Ammon's horn (tissue), 1 donor: Measurements from ENCODE around the gene CEP57L1.
A peak's percentile ranks its signal among the peaks of the same experiment; 100 is the strongest.
"Not testable (repeated sequence)": the region's sequence is repeated elsewhere in the genome, so short reads cannot be mapped to it uniquely, and the experiment has no call there.

Experiments used
- DNase-seq: peaks from one replicate; pipeline ENCODE4 v3.0.0-alpha.2; 2016; ENCODE audit warnings: low spot score

The CEP57L1 gene

DNA sequence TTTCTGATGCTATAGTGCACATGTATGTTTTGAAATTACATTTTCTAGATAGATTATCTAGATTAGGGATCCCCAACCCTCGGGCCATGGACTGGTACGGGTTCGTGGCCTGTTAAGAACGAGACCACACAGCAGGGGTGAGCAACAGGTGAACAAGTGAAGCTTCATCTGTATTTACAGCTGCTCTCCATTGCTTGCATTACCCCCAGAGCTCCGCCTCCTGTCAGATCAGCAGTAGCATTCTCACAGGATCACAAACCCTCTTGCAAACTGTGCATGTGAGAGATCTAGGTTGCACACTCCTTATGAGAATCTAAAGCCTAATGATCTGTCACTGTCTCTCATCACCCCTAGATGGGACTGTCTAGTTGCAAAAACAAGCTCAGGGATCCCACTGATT is 10.4 kb downstream of the CEP57L1 start:
- DNase-seq = no peak

DNA sequence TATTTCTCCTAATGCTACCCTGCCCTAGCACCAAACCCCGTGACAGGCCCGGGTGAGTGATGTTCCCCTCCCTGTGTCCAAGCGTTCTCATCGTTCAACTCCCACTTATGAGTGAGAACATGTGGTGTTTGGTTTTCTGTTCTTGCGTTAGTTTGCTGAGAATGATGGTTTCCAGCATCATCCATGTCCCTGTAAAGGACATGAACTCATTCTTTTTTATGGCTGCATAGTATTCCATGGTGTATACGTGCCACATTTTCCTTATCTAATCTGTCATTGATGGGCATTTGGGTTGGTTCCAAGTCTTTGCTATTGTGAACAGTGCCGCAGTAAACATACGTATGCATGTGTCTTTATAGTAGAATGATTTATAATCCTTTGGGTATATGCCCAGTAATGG is 14.4 kb downstream of the CEP57L1 start:
- DNase-seq = not testable (repeated sequence)

DNA sequence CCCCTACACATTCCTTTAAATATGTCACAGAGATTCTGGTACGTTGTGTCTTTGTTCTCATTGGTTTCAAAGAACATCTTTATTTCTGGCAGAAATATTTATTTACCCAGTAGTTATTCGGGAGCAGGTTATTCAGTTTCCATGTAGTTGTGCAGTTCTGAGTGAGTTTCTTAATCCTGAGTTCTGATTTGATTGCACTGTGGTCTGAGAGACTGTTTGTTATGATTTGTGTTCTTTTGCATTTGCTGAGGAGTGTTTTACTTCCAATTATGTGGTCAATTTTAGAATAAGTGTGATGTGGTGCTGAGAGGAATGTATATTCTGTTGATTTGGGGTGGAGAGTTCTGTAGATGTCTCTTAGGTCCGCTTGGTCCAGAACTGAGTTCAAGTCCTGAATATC is 17.4 kb downstream of the CEP57L1 start:
- not testable (repeated sequence) for DNase-seq

GRCh38 chr6:109117346-109118035 is 22.2 kb downstream of the CEP57L1 start:
- DNase-seq = peak; percentile 31

GRCh38 chr6:109118337-109118736 is 23.0 kb downstream of the CEP57L1 start:
- no peak for DNase-seq

DNA sequence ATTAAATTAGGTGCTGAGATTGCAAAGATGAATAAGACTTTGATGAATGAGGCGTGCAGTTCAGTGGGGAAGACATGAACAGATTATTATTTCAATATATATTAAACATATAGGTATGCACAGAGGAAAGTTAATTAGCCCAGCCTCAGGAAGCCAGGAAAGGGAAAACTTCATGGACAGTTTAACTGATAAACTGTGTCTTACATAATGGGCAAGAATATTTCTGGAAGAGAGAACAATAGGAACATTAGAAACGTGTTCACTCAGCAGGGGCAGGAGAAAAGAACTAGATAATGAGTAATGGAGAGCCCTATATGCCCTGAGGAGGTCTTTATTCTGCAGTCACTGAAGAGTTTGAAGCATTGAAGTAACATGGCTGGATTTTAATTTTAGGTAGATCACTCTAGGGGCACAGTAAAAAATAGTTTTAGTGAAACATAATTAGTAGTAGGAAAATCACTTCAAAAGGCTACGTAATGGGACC is 23.6 kb downstream of the CEP57L1 start:
- DNase-seq = no peak

DNA sequence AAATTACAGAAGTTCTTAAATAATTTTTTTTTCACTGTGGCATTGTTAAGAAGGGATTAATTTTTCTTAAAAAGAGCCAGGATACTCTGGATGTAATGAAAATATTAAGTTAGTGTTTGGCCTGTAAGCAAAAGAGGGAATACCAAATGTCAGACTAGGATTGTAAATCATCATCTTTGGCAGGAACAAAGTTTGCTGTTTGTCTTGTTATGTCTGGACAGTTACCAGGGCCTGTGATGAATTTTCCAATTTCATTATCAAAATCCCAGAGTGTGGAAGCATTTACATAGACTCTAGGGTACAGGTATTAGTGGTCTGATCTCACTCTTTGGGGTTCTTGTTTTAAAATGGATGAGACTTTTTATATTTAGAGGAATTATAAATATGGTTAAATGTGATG is 26.1 kb downstream of the CEP57L1 start:
- no peak for DNase-seq

GRCh38 chr6:109124219-109124618 is 28.9 kb downstream of the CEP57L1 start:
- no peak for DNase-seq

GRCh38 chr6:109125504-109125903 is 30.2 kb downstream of the CEP57L1 start:
- DNase-seq = no peak

DNA sequence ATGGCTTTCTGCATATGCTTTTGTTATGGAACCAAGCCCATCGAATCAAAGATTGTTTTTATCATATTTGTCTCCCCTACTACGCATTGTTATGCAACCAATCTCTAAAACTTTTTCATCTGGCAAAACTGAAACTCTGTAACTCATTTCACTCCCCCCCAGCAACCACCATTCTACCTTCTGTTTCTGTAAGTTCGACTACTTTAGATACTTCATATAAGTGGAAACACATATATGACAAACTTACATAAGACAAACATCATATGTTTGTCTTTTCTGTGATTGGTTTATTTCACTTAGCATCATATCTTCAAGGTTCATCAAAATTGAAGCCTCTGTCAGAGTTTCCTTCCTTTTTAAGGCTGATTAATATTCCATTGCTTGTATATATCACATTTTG is 34.8 kb downstream of the CEP57L1 start:
- no peak for DNase-seq

DNA sequence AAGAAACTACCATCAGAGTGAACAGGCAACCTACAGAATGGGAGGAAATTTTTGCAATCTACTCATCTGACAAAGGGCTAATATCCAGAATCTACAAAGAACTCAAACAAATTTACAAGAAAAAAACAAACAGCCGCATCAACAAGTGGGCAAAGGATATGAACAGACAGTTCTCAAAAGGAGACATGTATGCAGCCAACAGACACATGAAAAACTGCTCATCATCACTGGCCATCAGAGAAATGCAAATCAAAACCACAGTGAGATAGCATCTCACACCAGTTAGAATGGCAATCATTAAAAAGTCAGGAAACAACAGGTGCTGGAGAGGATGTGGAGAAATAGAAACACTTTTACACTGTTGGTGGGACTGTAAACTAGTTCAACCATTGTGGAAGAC is 40.3 kb downstream of the CEP57L1 start:
- DNase-seq = not testable (repeated sequence)

- not testable (repeated sequence) for DNase-seq
Measured at GRCh38 chr6:109136039-109136438, 40.7 kb downstream of the CEP57L1 start.

- DNase-seq = not testable (repeated sequence)
Measured at GRCh38 chr6:109136530-109136929, 41.2 kb downstream of the CEP57L1 start.

DNA sequence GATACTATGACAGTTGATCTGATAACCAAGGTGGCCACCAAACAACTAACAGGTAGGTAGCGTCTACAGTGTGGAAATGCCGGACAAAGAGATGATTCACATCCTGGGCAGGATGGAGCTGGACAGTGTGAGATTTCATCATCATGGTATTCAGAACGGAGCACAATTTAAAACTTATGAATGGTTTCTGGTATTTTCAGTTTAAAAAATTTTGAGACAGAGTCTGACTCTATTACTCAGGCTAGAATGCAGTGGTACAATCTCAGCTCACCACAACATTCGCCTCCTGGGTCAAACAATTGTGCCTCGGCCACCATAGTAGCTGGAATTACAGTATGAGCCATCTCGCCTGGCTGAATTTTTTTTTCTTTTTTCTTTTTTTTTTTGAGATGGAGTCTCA is 43.8 kb downstream of the CEP57L1 start:
- DNase-seq = no peak

DNA sequence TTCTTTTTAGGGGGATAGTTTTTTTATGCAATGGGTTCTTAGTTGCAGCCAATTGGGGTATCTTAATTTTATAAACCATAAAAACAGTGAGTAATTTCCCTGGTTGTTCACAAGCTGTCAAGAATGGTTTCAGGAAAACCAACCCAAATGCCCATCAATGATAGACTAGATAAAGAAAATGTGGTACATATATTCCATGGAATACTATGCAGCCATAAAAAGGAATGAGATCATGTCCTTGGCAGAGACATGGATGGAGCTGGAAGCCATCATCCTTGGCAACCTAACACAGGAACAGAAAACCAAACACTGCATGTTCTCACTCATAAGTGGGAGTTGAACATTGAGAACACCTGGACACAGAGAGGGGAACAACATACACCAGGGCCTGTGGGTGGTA is 46.8 kb downstream of the CEP57L1 start:
- not testable (repeated sequence) for DNase-seq

- no peak for DNase-seq
Measured at GRCh38 chr6:109143191-109143590, 47.9 kb downstream of the CEP57L1 start.

DNA sequence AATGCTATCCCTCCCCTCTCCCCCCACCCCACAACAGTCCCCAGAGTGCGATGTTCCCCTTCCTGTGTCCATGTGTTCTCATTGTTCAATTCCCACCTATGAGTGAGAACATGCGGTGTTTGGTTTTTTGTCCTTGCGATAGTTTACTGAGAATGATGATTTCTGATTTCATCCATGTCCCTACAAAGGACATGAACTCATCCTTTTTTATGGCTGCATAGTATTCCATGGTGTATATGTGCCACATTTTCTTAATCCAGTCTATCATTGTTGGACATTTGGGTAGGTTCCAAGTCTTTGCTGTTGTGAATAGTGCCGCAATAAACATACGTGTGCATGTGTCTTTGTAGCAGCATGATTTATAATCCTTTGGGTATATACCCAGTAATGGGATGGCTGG is 52.9 kb downstream of the CEP57L1 start:
- DNase-seq = not testable (repeated sequence)

DNA sequence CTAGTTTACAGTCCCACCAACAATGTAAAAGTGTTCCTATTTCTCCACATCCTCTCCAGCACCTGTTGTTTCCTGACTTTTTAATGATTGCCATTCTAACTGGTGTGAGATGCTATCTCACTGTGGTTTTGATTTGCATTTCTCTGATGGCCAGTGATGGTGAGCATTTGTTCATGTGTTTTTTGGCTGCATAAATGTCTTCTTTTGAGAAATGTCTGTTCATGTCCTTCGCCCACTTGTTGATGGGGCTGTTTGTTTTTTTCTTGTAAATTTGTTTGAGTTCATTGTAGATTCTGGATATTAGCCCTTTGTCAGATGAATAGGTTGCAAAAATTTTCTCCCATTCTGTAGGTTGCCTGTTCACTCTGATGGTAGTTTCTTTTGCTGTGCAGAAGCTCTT is 53.4 kb downstream of the CEP57L1 start:
- DNase-seq = not testable (repeated sequence)

GRCh38 chr6:109153752-109154151 is 58.4 kb downstream of the CEP57L1 start:
- no peak for DNase-seq

GRCh38 chr6:109164331-109164730 is 69.0 kb downstream of the CEP57L1 start:
- no peak for DNase-seq

- DNase-seq = peak; percentile 5
Measured at GRCh38 chr6:109165392-109165974, 70.2 kb downstream of the CEP57L1 start.

DNA sequence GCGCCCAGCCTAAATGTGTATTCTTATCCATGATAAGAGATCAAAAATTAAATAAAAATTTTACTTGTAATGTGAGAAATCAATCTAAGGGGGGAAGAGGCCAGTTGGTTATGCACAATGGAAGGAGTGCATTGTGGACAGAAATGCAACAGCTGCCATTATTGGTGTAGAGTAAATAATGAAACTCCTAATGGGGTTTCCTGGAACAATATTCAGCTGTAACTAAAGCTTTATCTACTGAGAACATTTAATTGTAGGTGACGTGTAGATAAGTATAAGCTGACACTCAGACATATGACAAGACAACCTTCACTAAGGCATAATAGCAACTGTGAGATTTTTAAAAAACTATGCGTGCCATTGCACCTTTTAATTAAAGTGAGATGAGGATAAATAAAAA is 71.4 kb downstream of the CEP57L1 start:
- DNase-seq = no peak

DNA sequence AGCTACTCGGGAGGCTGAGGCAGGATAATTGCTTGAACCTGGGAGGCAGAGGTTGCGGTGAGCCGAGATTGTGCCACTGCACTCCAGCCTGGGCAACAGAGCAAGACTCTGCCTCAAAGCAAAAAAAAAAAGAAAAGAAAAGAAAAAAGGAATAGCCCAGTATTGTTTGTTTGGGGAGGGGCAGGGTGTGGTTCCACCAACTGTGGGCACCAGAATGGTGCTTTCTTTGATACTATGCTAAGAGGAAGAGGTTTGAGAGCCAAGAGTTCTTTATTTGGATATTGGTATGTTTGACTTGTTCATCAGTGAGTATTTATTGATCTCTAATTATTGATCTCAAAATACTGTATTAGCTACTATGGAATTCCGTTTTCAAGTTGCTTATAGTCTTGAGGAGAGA is 72.3 kb downstream of the CEP57L1 start:
- no peak for DNase-seq

DNA sequence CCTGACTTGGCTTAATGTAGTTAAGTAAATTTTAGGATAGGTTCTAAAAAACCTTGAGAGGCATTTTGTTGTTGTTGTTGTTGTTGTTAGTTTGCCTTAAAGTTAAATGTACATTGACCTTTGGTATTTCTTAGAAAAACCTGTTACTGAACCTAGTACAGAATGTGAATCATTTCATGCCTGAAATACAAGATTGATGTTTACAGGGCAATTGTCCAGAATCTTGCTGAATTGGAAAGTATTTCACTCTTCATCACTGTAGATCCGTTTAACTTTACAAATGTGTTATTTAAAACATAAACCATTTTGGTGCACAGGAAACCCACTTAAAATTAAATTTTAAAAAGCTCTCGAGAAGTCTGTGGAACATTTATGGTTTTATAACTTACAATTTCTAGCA is 75.0 kb downstream of the CEP57L1 start:
- no peak for DNase-seq
